GM10847 (cell line): ENCODE measurements around the gene NOC2L.

Experiments
- POLR2A ChIP-seq: IDR thresholded peaks from 2 replicates; pipeline ENCODE4 v1.6.1; 2011; ENCODE audit not compliant: insufficient read length; ENCODE audit errors: extremely low read depth

Gene NOC2L

DNA sequence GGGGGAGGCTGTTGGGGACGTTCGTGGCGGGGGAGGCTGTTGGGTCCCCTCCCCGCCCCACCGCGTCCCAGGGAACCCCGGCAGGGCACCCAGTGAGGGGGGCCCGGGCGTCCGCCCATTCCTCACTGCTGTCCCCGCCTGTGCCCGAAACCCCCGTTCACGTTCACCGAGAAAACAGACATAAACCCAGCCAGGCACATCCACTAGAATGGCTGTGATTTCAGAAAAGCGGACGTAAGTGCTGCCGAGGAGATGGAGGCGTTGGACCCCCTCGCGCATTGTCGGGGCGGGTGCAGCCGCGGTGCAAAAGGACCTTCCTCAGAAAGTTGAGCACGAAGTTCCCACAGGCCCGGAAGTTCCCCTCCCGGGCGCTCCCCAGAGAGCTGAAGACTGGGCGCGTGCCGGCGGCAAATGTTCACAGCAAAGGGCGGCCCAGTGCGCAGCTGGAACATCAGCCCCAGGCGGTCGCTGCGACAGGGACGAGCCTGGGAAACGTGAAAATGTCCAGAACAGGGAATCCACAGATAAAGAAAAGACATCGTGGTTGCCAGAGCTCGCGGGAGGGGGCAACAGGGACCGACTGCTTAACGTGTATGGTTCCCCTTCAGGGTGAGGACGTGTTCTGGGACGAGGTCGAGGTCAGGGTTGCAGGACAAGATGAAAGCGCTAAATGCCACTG is 53.8 kb downstream of the NOC2L start:
- no peak for TF ChIP-seq POLR2A

DNA sequence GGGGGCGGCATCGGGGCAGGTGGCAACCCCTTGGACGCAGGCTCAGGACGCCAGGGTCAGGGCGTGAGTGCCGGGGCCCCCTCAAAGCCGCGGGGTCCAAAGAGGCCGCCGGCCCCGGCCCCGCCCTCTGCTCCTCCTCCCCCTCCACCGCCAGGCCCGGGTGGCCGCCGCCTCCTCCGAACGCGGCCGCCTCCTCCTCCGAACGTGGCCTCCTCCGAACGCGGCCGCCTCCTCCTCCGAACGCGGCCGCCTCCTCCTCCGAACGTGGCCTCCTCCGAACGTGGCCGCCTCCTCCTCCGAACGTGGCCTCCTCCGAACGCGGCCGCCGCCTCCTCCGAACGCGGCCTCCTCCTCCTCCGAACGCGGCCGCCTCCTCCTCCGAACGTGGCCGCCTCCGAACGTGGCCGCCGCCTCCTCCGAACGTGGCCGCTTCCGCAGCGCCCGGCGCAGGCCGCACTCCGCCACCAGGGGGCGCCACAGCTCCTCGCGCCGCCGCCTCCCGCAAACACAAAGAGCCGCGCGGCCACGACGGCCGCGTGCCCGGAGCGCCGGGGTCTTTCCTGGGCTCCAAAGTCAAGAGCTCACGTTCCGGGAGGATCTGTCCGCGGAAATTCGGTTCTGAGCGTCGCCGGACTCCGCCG is 54.6 kb downstream of the NOC2L start:
- no peak for TF ChIP-seq POLR2A

DNA sequence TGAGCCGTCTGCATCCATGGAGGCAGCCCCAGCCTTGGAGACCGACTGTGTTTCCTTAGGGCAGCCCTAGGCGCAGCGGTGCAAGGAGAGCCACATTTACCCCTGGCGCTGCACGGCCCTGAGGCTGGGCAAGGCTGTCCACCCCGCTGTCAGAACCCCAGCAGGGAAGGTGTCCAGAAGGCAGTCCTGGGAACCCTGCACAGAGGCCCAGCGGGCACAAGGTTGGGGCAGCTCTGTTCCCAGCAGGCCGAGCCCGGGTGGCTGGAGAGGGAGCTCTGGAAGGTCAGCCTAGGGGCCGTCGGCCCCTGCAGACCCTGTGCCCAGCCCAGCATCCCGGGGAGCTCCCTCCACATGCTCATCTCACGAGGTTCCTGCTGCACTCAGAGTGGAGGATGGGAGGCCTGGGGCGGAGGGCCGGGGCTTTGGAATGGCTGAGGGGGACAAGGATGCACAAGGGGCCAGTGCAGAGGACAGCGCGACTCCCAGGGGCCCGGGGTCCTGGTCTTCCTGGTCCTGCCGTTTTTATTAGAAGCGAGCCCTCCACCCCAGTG is 55.3 kb downstream of the NOC2L start:
- no peak for TF ChIP-seq POLR2A

DNA sequence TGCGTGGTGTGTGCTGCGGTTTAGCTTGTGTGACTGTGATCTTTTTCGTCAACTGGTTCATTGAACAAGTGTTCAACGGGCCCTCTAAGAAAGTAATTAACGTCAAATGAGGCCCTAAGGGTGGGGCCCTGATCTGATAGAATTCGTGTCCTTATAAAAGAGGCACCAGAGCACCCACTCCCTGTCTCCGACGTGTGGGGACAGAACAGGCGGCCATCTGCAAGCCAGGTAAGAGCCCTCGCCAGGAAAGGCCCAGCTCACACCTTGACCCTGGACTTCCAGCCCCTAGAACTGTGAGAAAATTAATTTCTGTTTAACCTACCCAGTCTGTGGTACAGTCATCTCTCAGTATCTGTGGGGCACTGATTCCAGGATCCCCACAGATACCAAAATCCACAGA is 55.8 kb downstream of the NOC2L start:
- TF ChIP-seq POLR2A: no peak

DNA sequence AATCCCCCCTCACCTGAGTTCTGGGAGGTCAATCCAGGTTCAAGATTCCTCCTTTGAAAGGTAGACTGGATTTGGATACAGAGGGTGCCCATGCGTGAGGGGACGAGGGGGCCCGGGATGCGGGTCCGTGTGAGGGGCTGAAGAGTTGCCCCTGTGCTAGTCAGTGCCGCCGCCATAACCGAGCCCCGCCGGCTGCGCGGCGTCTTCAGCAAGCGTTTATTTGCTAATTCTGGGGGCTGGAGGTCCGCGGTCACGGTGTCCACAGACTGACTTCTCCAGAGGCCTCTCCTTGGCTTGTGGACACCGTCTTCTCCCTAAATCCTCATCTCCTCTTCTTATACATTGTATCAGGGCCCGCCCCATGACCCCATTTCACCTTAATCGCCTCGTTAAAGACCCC is 56.3 kb downstream of the NOC2L start:
- TF ChIP-seq POLR2A: no peak

DNA sequence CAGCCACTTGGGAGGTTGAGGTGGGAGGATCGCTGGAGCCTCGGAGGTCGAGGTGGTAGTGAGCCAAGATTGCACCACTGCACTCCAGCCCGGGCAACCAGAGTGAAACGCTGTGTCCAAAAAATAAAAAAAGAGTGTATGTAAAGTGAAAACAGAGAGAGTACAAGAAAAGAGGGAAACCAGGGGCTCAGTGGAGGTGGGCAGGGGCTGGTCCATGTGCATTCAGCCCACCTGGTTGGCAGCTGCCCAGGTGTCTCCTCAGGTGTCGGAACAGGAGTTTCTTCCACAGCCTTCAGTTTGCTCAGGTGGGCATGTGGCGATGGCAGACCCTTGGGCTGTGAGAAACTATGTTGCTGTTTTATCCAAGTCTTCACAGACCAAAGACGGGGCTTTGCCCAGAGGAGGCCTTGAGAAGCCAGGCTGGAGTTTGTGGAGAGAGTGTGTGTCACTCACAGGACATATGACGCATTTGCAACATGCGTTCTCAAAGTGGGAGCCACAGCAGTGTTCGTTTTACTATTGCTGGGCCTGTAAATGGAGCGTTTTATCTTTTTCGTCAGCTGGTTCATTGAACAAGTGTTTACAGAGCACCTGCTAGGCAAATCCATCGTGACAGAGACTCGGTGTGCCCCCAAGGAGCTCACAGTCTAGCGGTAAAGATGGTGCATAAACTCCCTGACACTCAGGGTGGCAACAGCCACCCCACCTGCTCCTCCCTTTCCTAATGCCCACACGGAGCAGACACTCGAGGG is 57.8 kb downstream of the NOC2L start:
- TF ChIP-seq POLR2A: no peak

DNA sequence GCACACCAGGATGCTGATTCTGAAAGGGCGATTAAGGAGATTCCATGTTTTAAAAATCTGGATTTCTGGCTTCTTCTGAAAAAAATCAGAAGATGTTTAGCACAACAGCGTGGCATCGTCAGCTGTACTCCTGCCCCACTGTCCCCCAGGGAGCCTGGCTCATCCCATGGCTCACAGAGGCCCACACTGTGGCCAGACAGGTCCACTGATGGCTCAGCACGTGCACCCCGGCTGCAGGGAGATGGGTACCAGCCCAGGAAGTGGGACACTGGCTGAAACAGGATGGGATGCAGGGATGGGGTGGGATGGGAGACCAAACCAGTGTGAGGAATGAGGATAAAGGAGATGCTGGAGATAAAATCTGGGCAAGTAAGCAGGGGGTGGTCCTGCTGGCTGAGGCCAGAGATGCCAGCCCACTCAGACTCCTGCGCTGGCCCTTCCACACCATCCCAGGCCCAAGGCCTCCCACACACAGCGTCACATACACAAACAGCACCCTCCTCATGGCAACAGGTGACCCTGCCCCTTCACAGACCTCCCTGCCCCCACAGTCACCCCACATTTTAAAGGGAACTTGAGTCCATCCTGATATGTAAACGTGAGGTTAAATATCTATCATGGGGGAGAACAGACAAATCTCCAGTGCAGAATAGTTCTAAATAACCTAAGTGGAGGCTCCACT is 59.3 kb downstream of the NOC2L start:
- TF ChIP-seq POLR2A: no peak

DNA sequence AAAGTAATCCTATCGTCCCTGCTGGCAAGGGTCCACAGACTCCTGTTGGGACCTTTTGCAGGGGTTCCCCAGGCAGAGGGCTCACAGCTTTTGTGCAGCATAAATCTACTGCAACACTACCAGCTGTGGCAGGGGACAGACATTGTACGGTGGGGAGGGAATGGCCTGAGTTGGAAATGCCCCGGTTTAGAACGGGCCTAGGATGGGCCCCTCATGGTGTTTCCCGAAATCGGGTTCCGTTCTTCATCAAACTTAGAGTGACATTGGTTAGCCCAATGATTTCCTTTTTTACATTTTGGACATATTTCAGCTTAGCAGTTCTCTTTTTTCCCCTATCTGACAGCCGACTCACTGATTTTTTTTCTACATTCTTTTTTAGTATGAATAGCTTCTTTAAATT is 61.8 kb downstream of the NOC2L start:
- TF ChIP-seq POLR2A: no peak
